HTR-8/SVneo (cell line): ENCODE measurements around the gene ICE2.
A peak's percentile ranks its signal among the peaks of the same experiment; 100 is the strongest.

Experiments
- DNase-seq: peaks from one replicate; pipeline ENCODE4 v3.0.0; 2011; ENCODE audit warnings: low spot score, mixed read lengths; ENCODE audit not compliant: insufficient read length
- FAIRE-seq: peaks from 2 replicates; lab custom pipeline; 2011; peaks lifted over from hg19 to GRCh38; lab: Jason Lieb, UNC

Gene ICE2

GRCh38 chr15:60454824-60455223 lies 24.1 kb downstream of the ICE2 start:
- no peak for DNase-seq
- no peak for FAIRE-seq

GRCh38 chr15:60448668-60449360 lies 30.1 kb downstream of the ICE2 start:
- no peak for DNase-seq
- no peak for FAIRE-seq

GRCh38 chr15:60444289-60444912 lies 34.5 kb downstream of the ICE2 start:
- FAIRE-seq, result no peak

GRCh38 chr15:60442763-60443162 lies 36.2 kb downstream of the ICE2 start:
- DNase-seq, result no peak
- no peak for FAIRE-seq

More at GRCh38 chr15:60444289-60444912, 34.5 kb downstream of the ICE2 start:
- DNase-seq, result peak; percentile 40

- DNase-seq (no peak), FAIRE-seq (no peak)
Measured at GRCh38 chr15:60442031-60442650, 36.8 kb downstream of the ICE2 start.

- DNase-seq (no peak), FAIRE-seq (no peak)
Measured at GRCh38 chr15:60441331-60441730, 37.6 kb downstream of the ICE2 start.

GRCh38 chr15:60438646-60439045 lies 40.3 kb downstream of the ICE2 start:
- no peak for FAIRE-seq

GRCh38 chr15:60428935-60429334 lies 50.0 kb downstream of the ICE2 start:
- DNase-seq (no peak), FAIRE-seq (no peak)

More at GRCh38 chr15:60438646-60439045, 40.3 kb downstream of the ICE2 start:
- no peak for DNase-seq

- FAIRE-seq (no peak), DNase-seq (no peak)
Measured at GRCh38 chr15:60426870-60427508, 52.0 kb downstream of the ICE2 start.

- no peak for DNase-seq
- FAIRE-seq, result no peak
Measured at GRCh38 chr15:60425461-60425860, 53.5 kb downstream of the ICE2 start.

GRCh38 chr15:60424006-60424405 lies 54.9 kb downstream of the ICE2 start:
- FAIRE-seq (no peak), DNase-seq (no peak)

GRCh38 chr15:60423537-60423936 lies 55.4 kb downstream of the ICE2 start:
- FAIRE-seq (no peak), DNase-seq (peak; percentile 56)

GRCh38 chr15:60421544-60421943 lies 57.4 kb downstream of the ICE2 start:
- FAIRE-seq (no peak), DNase-seq (no peak)

GRCh38 chr15:60420203-60420716 lies 58.7 kb downstream of the ICE2 start:
- FAIRE-seq, result no peak
- no peak for DNase-seq

- FAIRE-seq, result no peak
- DNase-seq, result no peak
Measured at GRCh38 chr15:60419753-60420152, 59.2 kb downstream of the ICE2 start.

GRCh38 chr15:60418096-60418495 lies 60.8 kb downstream of the ICE2 start:
- FAIRE-seq (no peak), DNase-seq (no peak)

- FAIRE-seq, result no peak
- DNase-seq, result no peak
Measured at GRCh38 chr15:60417112-60417511, 61.8 kb downstream of the ICE2 start.

- DNase-seq (no peak), FAIRE-seq (no peak)
Measured at GRCh38 chr15:60416484-60416883, 62.5 kb downstream of the ICE2 start.

- FAIRE-seq (no peak), DNase-seq (no peak)
Measured at GRCh38 chr15:60414016-60414682, 64.8 kb downstream of the ICE2 start.

GRCh38 chr15:60413231-60413824 lies 65.6 kb downstream of the ICE2 start:
- DNase-seq (no peak), FAIRE-seq (no peak)
